Measurements from ENCODE around the gene AHCYL2.
"Not testable (repeated sequence)": the region's sequence is repeated elsewhere in the genome, so short reads cannot be mapped to it uniquely, and the experiment has no call there.

AHCYL2 gene

GRCh38 chr7:129351320-129351719 is 126.5 kb downstream of the AHCYL2 start:
- H3K4me3 ChIP-seq (ENCODE audit: low read depth, low read length): no peak overlapping the region
- H3K27ac ChIP-seq: no peak overlapping the region
- no peak for DNase-seq
- H3K36me3 ChIP-seq: no peaks in the 10 kb centered on the region
- no peaks in the 10 kb centered on the region for H3K9me3 ChIP-seq (ENCODE audit: severe bottlenecking)
- TF ChIP-seq CTCF (IDR thresholded peaks at IDR 0.05; ENCODE audit: low read depth, low read length): no peak
- H3K27me3 ChIP-seq (ENCODE audit: insufficient read depth, low read depth, severe bottlenecking): no peaks in the 10 kb centered on the region

- not testable (repeated sequence) for H3K27me3 ChIP-seq (ENCODE audit: insufficient read depth, low read depth, severe bottlenecking); DNase-seq; H3K27ac ChIP-seq
Observed at GRCh38 chr7:129353104-129353503, 128.3 kb downstream of the AHCYL2 start.

GRCh38 chr7:129354428-129355157 is 129.8 kb downstream of the AHCYL2 start:
- Histone ChIP-seq H3K27ac (no peak overlapping the region), H3K4me3 (ENCODE audit: low read depth, low read length) (no peak overlapping the region), H3K27me3 (ENCODE audit: insufficient read depth, low read depth, severe bottlenecking) (no peaks in the 10 kb centered on the region), H3K9me3 (ENCODE audit: severe bottlenecking) (no peaks in the 10 kb centered on the region), H3K36me3 (no peaks in the 10 kb centered on the region)
- DNase-seq: no peak
- no peak for TF ChIP-seq CTCF (IDR thresholded peaks at IDR 0.05; ENCODE audit: low read depth, low read length)

More at GRCh38 chr7:129353104-129353503, 128.3 kb downstream of the AHCYL2 start:
- not testable (repeated sequence) for H3K4me3 ChIP-seq (ENCODE audit: low read depth, low read length); H3K36me3 ChIP-seq; H3K9me3 ChIP-seq (ENCODE audit: severe bottlenecking)

GRCh38 chr7:129356176-129356575 is 131.3 kb downstream of the AHCYL2 start:
- Histone ChIP-seq H3K27me3 (ENCODE audit: insufficient read depth, low read depth, severe bottlenecking) (no peaks in the 10 kb centered on the region), H3K4me3 (ENCODE audit: low read depth, low read length) (no peak overlapping the region), H3K36me3 (no peaks in the 10 kb centered on the region), H3K9me3 (ENCODE audit: severe bottlenecking) (no peaks in the 10 kb centered on the region), H3K27ac (no peak overlapping the region)
- TF ChIP-seq CTCF (IDR thresholded peaks at IDR 0.05; ENCODE audit: low read depth, low read length): no peak
- no peak for DNase-seq

- no peak overlapping the region for H3K4me3 ChIP-seq (ENCODE audit: low read depth, low read length)
- TF ChIP-seq CTCF (IDR thresholded peaks at IDR 0.05; ENCODE audit: low read depth, low read length): no peak
- no peak overlapping the region for H3K27ac ChIP-seq
- no peak for DNase-seq
- H3K27me3 ChIP-seq (ENCODE audit: insufficient read depth, low read depth, severe bottlenecking): no peaks in the 10 kb centered on the region
- H3K36me3 ChIP-seq: no peaks in the 10 kb centered on the region
- no peaks in the 10 kb centered on the region for H3K9me3 ChIP-seq (ENCODE audit: severe bottlenecking)
Observed at GRCh38 chr7:129359176-129359575, 134.3 kb downstream of the AHCYL2 start.

GRCh38 chr7:129359638-129360037 is 134.8 kb downstream of the AHCYL2 start:
- no peak overlapping the region for H3K4me3 ChIP-seq (ENCODE audit: low read depth, low read length)
- no peak for TF ChIP-seq CTCF (IDR thresholded peaks at IDR 0.05; ENCODE audit: low read depth, low read length)
- H3K27me3 ChIP-seq (ENCODE audit: insufficient read depth, low read depth, severe bottlenecking): no peaks in the 10 kb centered on the region
- H3K9me3 ChIP-seq (ENCODE audit: severe bottlenecking): no peaks in the 10 kb centered on the region
- H3K36me3 ChIP-seq: no peaks in the 10 kb centered on the region
- DNase-seq: no peak
- H3K27ac ChIP-seq: no peak overlapping the region
